BE2C (cell line): ENCODE data around the gene KIRREL1.

ENCODE experiments used
- DNase-seq: peaks from one replicate; pipeline ENCODE4 v3.0.0-alpha.2; 2020
- H3K27me3 ChIP-seq: fragments of 250-450 bp; sonication (Bioruptor Pico); 2 replicates; pipeline ENCODE4 v1.5.1; 2020; ENCODE audit warnings: mild to moderate bottlenecking
- H3K36me3 ChIP-seq: fragments of 250-450 bp; sonication (Bioruptor Pico); 2 replicates; pipeline ENCODE4 v1.5.1; 2020; ENCODE audit warnings: mild to moderate bottlenecking
- H3K4me1 ChIP-seq: fragments of 250-450 bp; sonication (Bioruptor Pico); 2 replicates; pipeline ENCODE4 v1.5.1; 2020
- H3K4me3 ChIP-seq: 2 replicates; pipeline ENCODE4 v1.5.1; 2011; ENCODE audit warnings: low read depth, low read length
- H3K9me3 ChIP-seq: fragments of 250-450 bp; sonication (Bioruptor Pico); 2 replicates; pipeline ENCODE4 v1.5.1; 2020
- CTCF ChIP-seq: IDR thresholded peaks from 2 replicates; pipeline ENCODE4 v1.5.1; 2012; ENCODE audit warnings: mild to moderate bottlenecking, low read depth, low read length

Gene KIRREL1

GRCh38 chr1:158020886-158021620 is 27.6 kb downstream of the KIRREL1 start:
- Histone ChIP-seq H3K9me3 (no peaks in the 10 kb centered on the region), H3K36me3 (no peaks in the 10 kb centered on the region), H3K4me1 (no peaks in the 10 kb centered on the region), H3K27me3 (peaks cover 7% of the 10 kb centered on the region), H3K4me3 (no peak overlapping the region)
- TF ChIP-seq CTCF: no peak
- no peak for DNase-seq

GRCh38 chr1:158021721-158022120 is 28.3 kb downstream of the KIRREL1 start:
- no peak for TF ChIP-seq CTCF
- H3K4me3 ChIP-seq: no peak overlapping the region

GRCh38 chr1:158022554-158023312 is 29.3 kb downstream of the KIRREL1 start:
- DNase-seq: no peak
- no peak for TF ChIP-seq CTCF
- Histone ChIP-seq H3K9me3 (no peaks in the 10 kb centered on the region), H3K27me3 (peaks cover 7% of the 10 kb centered on the region), H3K4me1 (no peaks in the 10 kb centered on the region), H3K36me3 (no peaks in the 10 kb centered on the region), H3K4me3 (no peak overlapping the region)

More at GRCh38 chr1:158021721-158022120, 28.3 kb downstream of the KIRREL1 start:
- Histone ChIP-seq H3K9me3 (no peaks in the 10 kb centered on the region), H3K36me3 (no peaks in the 10 kb centered on the region), H3K4me1 (no peaks in the 10 kb centered on the region), H3K27me3 (peaks cover 7% of the 10 kb centered on the region)
- DNase-seq: no peak

- DNase-seq: no peak
- Histone ChIP-seq H3K4me1 (no peaks in the 10 kb centered on the region), H3K4me3 (no peak overlapping the region), H3K9me3 (no peaks in the 10 kb centered on the region), H3K27me3 (peaks cover 7% of the 10 kb centered on the region), H3K36me3 (no peaks in the 10 kb centered on the region)
- no peak for TF ChIP-seq CTCF
Measured at GRCh38 chr1:158024737-158025136, 31.3 kb downstream of the KIRREL1 start.

GRCh38 chr1:158025576-158026230 is 32.3 kb downstream of the KIRREL1 start:
- H3K9me3 ChIP-seq: no peaks in the 10 kb centered on the region
- TF ChIP-seq CTCF: no peak
- H3K27me3 ChIP-seq: peaks cover 7% of the 10 kb centered on the region
- no peaks in the 10 kb centered on the region for H3K4me1 ChIP-seq
- H3K4me3 ChIP-seq: no peak overlapping the region
- no peak for DNase-seq
- no peaks in the 10 kb centered on the region for H3K36me3 ChIP-seq
